H1 (cell line): ENCODE results near the gene VENTX. TPM values are rescaled to one million over a fixed set of nuclear protein-coding genes. Genes with fewer than 3 reads are reported as not detected.

Source experiments
- CTCF ChIA-PET: fragments of 300-600 bp; sonication (Branson Sonifier 250); formaldehyde crosslinking; loops from one replicate; lab custom pipeline; 2021; ENCODE audit not compliant: partially characterized antibody; lab: Charles Lee
- POLR2A ChIA-PET: fragments of 300-600 bp; sonication (Branson Sonifier 250); formaldehyde crosslinking; loops from one replicate; lab custom pipeline; 2021; ENCODE audit warnings: inconsistent platforms; ENCODE audit not compliant: partially characterized antibody; lab: Charles Lee
- DNase-seq, 2 experiments: peaks; one replicate each; pipeline versions ENCODE4 v3.0.0 to v3.0.0-alpha.2; 2010 to 2022; ENCODE audit warnings: low spot score in 2 of 2, low read depth in 1 of 2, mixed read lengths in 1 of 2
- FAIRE-seq: peaks from 2 replicates; lab custom pipeline; 2011; peaks lifted over from hg19 to GRCh38; lab: Jason Lieb, UNC
- H2AFZ ChIP-seq: 2 replicates; pipeline ENCODE4 v1.8.1; 2012; ENCODE audit warnings: low read length, inconsistent platforms
- H2AK5ac ChIP-seq: 2 replicates; pipeline ENCODE4 v1.6.1; 2013; ENCODE audit warnings: low read depth, low read length
- H2BK120ac ChIP-seq: replicated peaks from 2 replicates; pipeline ENCODE3; 2013; ENCODE audit warnings: low read depth, low read length, inconsistent platforms
- H2BK12ac ChIP-seq: 2 replicates; pipeline ENCODE4 v1.6.1; 2013; ENCODE audit warnings: low read depth, low read length
- H2BK15ac ChIP-seq: 2 replicates; pipeline ENCODE4 v1.6.1; 2013; ENCODE audit warnings: low read length
- H2BK20ac ChIP-seq: 2 replicates; pipeline ENCODE4 v1.6.1; 2013; ENCODE audit warnings: low read length
- H2BK5ac ChIP-seq: 2 replicates; pipeline ENCODE4 v1.6.1; 2013; ENCODE audit warnings: low read depth, low read length
- H3K14ac ChIP-seq: 2 replicates; pipeline ENCODE4 v1.6.1; 2013; ENCODE audit warnings: inconsistent platforms; ENCODE audit not compliant: insufficient read length
- H3K18ac ChIP-seq: 2 replicates; pipeline ENCODE4 v1.6.1; 2013; ENCODE audit warnings: low read length; ENCODE audit errors: extremely low read depth
- H3K23ac ChIP-seq: 2 replicates; pipeline ENCODE4 v1.6.1; 2013; ENCODE audit warnings: inconsistent platforms; ENCODE audit not compliant: insufficient read length
- H3K23me2 ChIP-seq: 2 replicates; pipeline ENCODE4 v1.6.1; 2013; ENCODE audit warnings: low read depth, low read length
- H3K27ac ChIP-seq: 2 replicates; pipeline ENCODE4 v1.6.1; 2011; ENCODE audit warnings: low read depth, low read length, inconsistent platforms
- H3K27me3 ChIP-seq, 4 experiments: replicated peaks in 1 of 4; 1 replicate in 1 of 4; 2 replicates in 3 of 4; pipeline versions ENCODE4 v1.6.1 to v1.8.1; 2011 to 2013; ENCODE audit warnings: low read length in 3 of 4, mild to moderate bottlenecking in 3 of 4, inconsistent platforms in 2 of 4, mixed read lengths in 2 of 4, moderate library complexity in 1 of 4; ENCODE audit not compliant: control insufficient read depth in 3 of 4, insufficient read depth in 3 of 4; ENCODE audit errors: extremely low read depth in 1 of 4
- H3K36me3 ChIP-seq, 4 experiments: 2 replicates each; pipeline versions ENCODE4 v1.6.1 to v1.8.1; 2011 to 2013; ENCODE audit warnings: mild to moderate bottlenecking in 4 of 4, low read length in 3 of 4, moderate library complexity in 2 of 4, control low read depth in 1 of 4, inconsistent platforms in 1 of 4; ENCODE audit not compliant: insufficient read depth in 4 of 4, control insufficient read depth in 2 of 4
- H3K4ac ChIP-seq: replicated peaks from 2 replicates; pipeline ENCODE3; 2013; ENCODE audit warnings: low read length, low read depth, mixed read lengths, inconsistent platforms; ENCODE audit not compliant: insufficient read length
- H3K4me1 ChIP-seq, 4 experiments: replicated peaks in 1 of 4; 1 replicate in 1 of 4; 2 replicates in 3 of 4; pipeline versions ENCODE4 v1.6.1 to v1.8.1; 2011 to 2013; ENCODE audit warnings: low read length in 3 of 4, inconsistent platforms in 2 of 4, mixed read lengths in 1 of 4; ENCODE audit not compliant: insufficient read depth in 4 of 4, control insufficient read depth in 3 of 4
- H3K4me2 ChIP-seq, 2 experiments: 2 replicates each; pipeline versions ENCODE4 v1.6.1 to v1.8.1; 2011 to 2013; ENCODE audit warnings: low read depth in 2 of 2, low read length in 2 of 2, control low read depth in 1 of 2, inconsistent platforms in 1 of 2, mild to moderate bottlenecking in 1 of 2; ENCODE audit not compliant: insufficient read depth in 1 of 2
- H3K4me3 ChIP-seq, 4 experiments: fragments of 200-600, 300-600 bp in 1 of 4; sonication (generic), shearing (Covaris generic), sonication (Bioruptor Twin) in 1 of 4; 2 replicates each; pipeline versions ENCODE4 v1.5.1 to v1.8.1; 2011 to 2016; ENCODE audit warnings: low read length in 4 of 4, low read depth in 3 of 4, control low read depth in 2 of 4, inconsistent platforms in 2 of 4, mild to moderate bottlenecking in 2 of 4, mixed read lengths in 1 of 4, moderate library complexity in 1 of 4; ENCODE audit not compliant: insufficient read depth in 2 of 4; ENCODE audit errors: extremely low read depth in 1 of 4
- H3K56ac ChIP-seq: replicated peaks from 2 replicates; pipeline ENCODE3; 2013; ENCODE audit warnings: low read depth, mild to moderate bottlenecking, mixed read lengths, low read length, inconsistent platforms; ENCODE audit not compliant: insufficient read length
- H3K79me1 ChIP-seq: 2 replicates; pipeline ENCODE4 v1.6.1; 2013; ENCODE audit warnings: low read depth, low read length, control low read depth
- H3K79me2 ChIP-seq, 2 experiments: 2 replicates each; pipeline versions ENCODE4 v1.6.1 to v1.8.1; 2012 to 2013; ENCODE audit warnings: low read length in 2 of 2, mild to moderate bottlenecking in 2 of 2, inconsistent platforms in 1 of 2; ENCODE audit not compliant: insufficient read depth in 2 of 2, control insufficient read depth in 1 of 2
- H3K9ac ChIP-seq, 4 experiments: replicated peaks in 1 of 4; 1 replicate in 1 of 4; 2 replicates in 3 of 4; pipeline versions ENCODE4 v1.6.1 to v1.8.1; 2011 to 2013; ENCODE audit warnings: low read depth in 3 of 4, low read length in 3 of 4, control low read depth in 2 of 4, mild to moderate bottlenecking in 2 of 4, moderate library complexity in 2 of 4, inconsistent platforms in 1 of 4; ENCODE audit errors: extremely low read depth in 1 of 4
- H3K9me3 ChIP-seq, 2 experiments: 2 replicates each; pipeline versions ENCODE4 v1.6.1 to v1.8.1; 2012 to 2013; ENCODE audit warnings: mild to moderate bottlenecking in 2 of 2, moderate library complexity in 2 of 2, control low read depth in 1 of 2, inconsistent platforms in 1 of 2, low read depth in 1 of 2, low read length in 1 of 2, mixed read lengths in 1 of 2; ENCODE audit not compliant: insufficient read depth in 2 of 2
- H4K20me1 ChIP-seq, 2 experiments: replicated peaks in 1 of 2; 2 replicates each; pipeline versions ENCODE3 to v1.8.1; 2011 to 2013; ENCODE audit warnings: inconsistent platforms in 2 of 2, low read length in 2 of 2, mild to moderate bottlenecking in 1 of 2; ENCODE audit not compliant: insufficient read depth in 2 of 2, control insufficient read depth in 1 of 2
- H4K5ac ChIP-seq: 2 replicates; pipeline ENCODE4 v1.6.1; 2013; ENCODE audit warnings: low read length, low read depth, mixed read lengths, inconsistent platforms; ENCODE audit not compliant: insufficient read length
- H4K8ac ChIP-seq: 2 replicates; pipeline ENCODE4 v1.8.0; 2013; ENCODE audit warnings: mild to moderate bottlenecking, moderate library complexity, low read length, inconsistent platforms; ENCODE audit not compliant: insufficient read depth; ENCODE audit errors: extremely low read depth
- H4K91ac ChIP-seq: replicated peaks from 2 replicates; pipeline ENCODE3; 2013; ENCODE audit warnings: low read length, mixed read lengths, inconsistent platforms; ENCODE audit not compliant: insufficient read length
- CTBP2 ChIP-seq: IDR thresholded peaks from 2 replicates; pipeline ENCODE4 v1.7.0; 2011; ENCODE audit warnings: borderline replicate concordance, mild to moderate bottlenecking, moderate library complexity, mixed read lengths, low read length; ENCODE audit not compliant: insufficient read depth, insufficient read length
- RFX5 ChIP-seq: IDR thresholded peaks from 2 replicates; pipeline ENCODE4 v1.6.1; 2011; ENCODE audit warnings: low read depth, low read length, improper control_type of control experiment, borderline replicate concordance
- USF2 ChIP-seq: IDR thresholded peaks from 2 replicates; pipeline ENCODE4 v1.6.1; 2011; ENCODE audit warnings: low read length, improper control_type of control experiment
- WGBS, 2 experiments: shearing (Covaris generic) in 1 of 2; methylation state at CpG; one replicate each; pipeline versions ENCODE4 v1.1.6 to v1.1.7; 2013 to 2015; ENCODE audit warnings: low lambda C conversion rate in 2 of 2, mixed read lengths in 2 of 2, inconsistent platforms in 1 of 2, low coverage in 1 of 2, missing lambda C conversion rate in 1 of 2; ENCODE audit not compliant: insufficient replicate concordance in 2 of 2, insufficient coverage in 1 of 2, insufficient read length in 1 of 2; ENCODE audit errors: extremely low coverage in 1 of 2, missing lambda C conversion rate in 1 of 2; 5-methylcytosine and 5-hydroxymethylcytosine counted together
- polyA plus RNA-seq, 7 experiments: library from polyadenylated mRNA; depleted of rRNA in 3 of 7; stranded (reverse) in 5 of 7; unstranded in 2 of 7; fragments of >200 nt in 5 of 7; fragments of 200-250 nt in 2 of 7; gene quantifications; 1 replicate in 5 of 7; 2 replicates in 1 of 7; 4 replicates in 1 of 7; pipeline versions ENCODE4 v1.2.1 to v1.2.3, GENCODE V29; 2011 to 2013; ENCODE audit warnings: missing spikeins in 2 of 7, mixed read lengths in 2 of 7
- total RNA-seq: library from RNA; stranded (reverse); fragmentation: NEBNext Ultra II Directional; extraction: Animal tissue kit (Norgen Biotek cat#: 25700); gene quantifications from 2 replicates; pipeline ENCODE4 v1.2.1, GENCODE V29; 2021

The VENTX gene
- total and polyA plus RNA-seq, 2 of the 8 experiments (the other 6 are each of a cell fraction or from before 2014, with no cell fraction given) = 5.6 TPM

GRCh38 chr10:133197786-133198185 lies 39.9 kb upstream of the VENTX start:
- H2BK5ac ChIP-seq = no peak overlapping the region
- no peaks in the 10 kb centered on the region for H3K27me3 ChIP-seq
- peaks cover 0 to 4% (median 0%) of the 10 kb centered on the region in 4 experiments; a peak in 2 of 8 replicates for H3K36me3 ChIP-seq
- H2BK15ac ChIP-seq = no peak overlapping the region; the same call in 1 of the 2 replicates
- ChIA-PET CTCF (interaction anchor here (0.6 to 4.5 kb wide), 18 partner anchors 9 to 294 kb away, joined by 3 to 40 read pairs (median 4); partner anchors contain the start of gene KNDC1), POLR2A (interaction anchor here (1.1 to 2.9 kb wide), 10 partner anchors 9 to 53 kb away, joined by 3 to 11 read pairs (median 6); no protein-coding TSS in a partner anchor)
- no peak overlapping the region for H3K4ac ChIP-seq
- 93% methylated on average over 8 of the region's 9 CpGs; no CpG with 5 or more reads in 1 of the 2 experiments for whole genome bisulfite sequencing, 2 experiments
- H3K23me2 ChIP-seq = no peaks in the 10 kb centered on the region
- no peak overlapping the region for H3K56ac ChIP-seq
- H3K4me3 ChIP-seq = no peak overlapping the region
- no peak overlapping the region for H2BK12ac ChIP-seq
- no peak overlapping the region for H2AFZ ChIP-seq
- no peak overlapping the region for H4K91ac ChIP-seq
- no peaks in the 10 kb centered on the region for H3K79me2 ChIP-seq
- H4K8ac ChIP-seq = 0 out of 2 replicates have a peak overlapping the region, but pooled peaks have one; percentile 35
- H3K79me1 ChIP-seq = 0 out of 2 replicates have a peak, but pooled peaks cover 2% of the 10 kb centered on the region
- H3K4me2 ChIP-seq = no peak overlapping the region
- peaks cover 3 to 7% of the 10 kb centered on the region in 2 experiments; a peak in 3 of 4 replicates for H3K9me3 ChIP-seq
- no peak overlapping the region for H3K9ac ChIP-seq
- no peak overlapping the region for H3K23ac ChIP-seq
- no peak overlapping the region for H3K18ac ChIP-seq
- H3K14ac ChIP-seq = no peak overlapping the region
- no peaks in the 10 kb centered on the region for H3K4me1 ChIP-seq
- no peaks in the 10 kb centered on the region for H4K20me1 ChIP-seq
- FAIRE-seq = no peak
- no peak overlapping the region for H2BK120ac ChIP-seq
- H3K27ac ChIP-seq = no peak overlapping the region
- H2BK20ac ChIP-seq = no peak overlapping the region
- no peak overlapping the region for H2AK5ac ChIP-seq
- H4K5ac ChIP-seq = no peak overlapping the region
- DNase-seq = no peak
- no peak for TF ChIP-seq CTBP2
- TF ChIP-seq USF2 = no peak
- TF ChIP-seq RFX5 = no peak
